ENCODE measurements around the gene TMEM151B. TPM values are rescaled to one million over a fixed set of nuclear protein-coding genes. Genes with fewer than 3 reads are reported as not detected.

Gene TMEM151B
- polyA plus RNA-seq, 2 of the 4 experiments (the other 2 are of a cell fraction), result 0.01 TPM; not detected in 1

DNA sequence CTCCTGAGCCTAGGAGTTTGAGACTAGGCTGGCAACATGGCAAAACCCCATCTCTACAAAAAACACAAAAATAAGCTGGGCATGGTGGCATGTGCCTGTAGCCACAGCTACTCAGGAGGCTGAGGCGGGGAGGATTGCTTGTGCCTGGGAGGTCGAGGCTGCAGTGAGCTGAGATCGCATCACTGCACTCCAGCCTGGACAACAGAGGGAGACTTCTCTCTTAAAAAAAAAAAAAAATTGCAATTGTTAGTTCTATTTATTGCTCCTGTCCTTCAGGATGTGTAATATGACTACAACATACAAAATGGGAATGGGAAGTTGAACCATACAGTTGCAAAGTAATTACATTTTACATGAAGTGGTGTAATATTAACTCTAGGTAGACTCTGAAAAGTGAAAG is 51.0 kb downstream of the TMEM151B start:
- ChIA-PET POLR2A (no interaction called here), CTCF (interaction anchor here (0.8 to 1.5 kb wide), 3 partner anchors 8 to 55 kb away, joined by 3 to 4 read pairs (median 3); partner anchors contain the start of gene AARS2)
- FAIRE-seq (no peak), DNase-seq (ENCODE audit: low read depth in 1 of 2, low spot score in 1 of 2) (no peak), ATAC-seq (no peak)
- Histone ChIP-seq H3K4me3 (no peak overlapping the region), H3K4me1 (no peaks in the 10 kb centered on the region), H3K27ac (no peak overlapping the region), H3K4me2 (no peak overlapping the region), H3K9me3 (no peaks in the 10 kb centered on the region)
- WGBS (ENCODE audit: missing lambda C conversion rate), result 34% methylated on average over 3 of the region's 3 CpGs
- TF ChIP-seq, protein P1, sequence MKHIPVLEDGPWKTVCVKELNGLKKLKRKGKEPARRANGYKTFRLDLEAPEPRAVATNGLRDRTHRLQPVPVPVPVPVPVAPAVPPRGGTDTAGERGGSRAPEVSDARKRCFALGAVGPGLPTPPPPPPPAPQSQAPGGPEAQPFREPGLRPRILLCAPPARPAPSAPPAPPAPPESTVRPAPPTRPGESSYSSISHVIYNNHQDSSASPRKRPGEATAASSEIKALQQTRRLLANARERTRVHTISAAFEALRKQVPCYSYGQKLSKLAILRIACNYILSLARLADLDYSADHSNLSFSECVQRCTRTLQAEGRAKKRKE (CRISPR knock-in tag; IDR thresholded peaks at IDR 0.05; ENCODE audit: low read depth), result no peak
- TF ChIP-seq MYC (IDR thresholded peaks at IDR 0.05; ENCODE audit: borderline replicate concordance, low read length), result no peak
- TF ChIP-seq, protein P2, sequence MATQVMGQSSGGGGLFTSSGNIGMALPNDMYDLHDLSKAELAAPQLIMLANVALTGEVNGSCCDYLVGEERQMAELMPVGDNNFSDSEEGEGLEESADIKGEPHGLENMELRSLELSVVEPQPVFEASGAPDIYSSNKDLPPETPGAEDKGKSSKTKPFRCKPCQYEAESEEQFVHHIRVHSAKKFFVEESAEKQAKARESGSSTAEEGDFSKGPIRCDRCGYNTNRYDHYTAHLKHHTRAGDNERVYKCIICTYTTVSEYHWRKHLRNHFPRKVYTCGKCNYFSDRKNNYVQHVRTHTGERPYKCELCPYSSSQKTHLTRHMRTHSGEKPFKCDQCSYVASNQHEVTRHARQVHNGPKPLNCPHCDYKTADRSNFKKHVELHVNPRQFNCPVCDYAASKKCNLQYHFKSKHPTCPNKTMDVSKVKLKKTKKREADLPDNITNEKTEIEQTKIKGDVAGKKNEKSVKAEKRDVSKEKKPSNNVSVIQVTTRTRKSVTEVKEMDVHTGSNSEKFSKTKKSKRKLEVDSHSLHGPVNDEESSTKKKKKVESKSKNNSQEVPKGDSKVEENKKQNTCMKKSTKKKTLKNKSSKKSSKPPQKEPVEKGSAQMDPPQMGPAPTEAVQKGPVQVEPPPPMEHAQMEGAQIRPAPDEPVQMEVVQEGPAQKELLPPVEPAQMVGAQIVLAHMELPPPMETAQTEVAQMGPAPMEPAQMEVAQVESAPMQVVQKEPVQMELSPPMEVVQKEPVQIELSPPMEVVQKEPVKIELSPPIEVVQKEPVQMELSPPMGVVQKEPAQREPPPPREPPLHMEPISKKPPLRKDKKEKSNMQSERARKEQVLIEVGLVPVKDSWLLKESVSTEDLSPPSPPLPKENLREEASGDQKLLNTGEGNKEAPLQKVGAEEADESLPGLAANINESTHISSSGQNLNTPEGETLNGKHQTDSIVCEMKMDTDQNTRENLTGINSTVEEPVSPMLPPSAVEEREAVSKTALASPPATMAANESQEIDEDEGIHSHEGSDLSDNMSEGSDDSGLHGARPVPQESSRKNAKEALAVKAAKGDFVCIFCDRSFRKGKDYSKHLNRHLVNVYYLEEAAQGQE (IDR thresholded peaks at IDR 0.05), result no peak
- TF ChIP-seq FOSL2 (IDR thresholded peaks at IDR 0.05), result no peak
- TF ChIP-seq FOSL2 (CRISPR knock-in tag; IDR thresholded peaks at IDR 0.05), result no peak
- TF ChIP-seq GATA3 (IDR thresholded peaks at IDR 0.05; ENCODE audit: borderline replicate concordance), result no peak
- no peak for TF ChIP-seq HOXB5 (CRISPR knock-in tag; IDR thresholded peaks at IDR 0.05)
- no peak for TF ChIP-seq ESRRA (IDR thresholded peaks at IDR 0.05; ENCODE audit: borderline replicate concordance, low read length)
- no peak for TF ChIP-seq ZFP36 (IDR thresholded peaks at IDR 0.05; ENCODE audit: borderline replicate concordance, partially characterized antibody)
- TF ChIP-seq RARB (CRISPR knock-in tag; IDR thresholded peaks at IDR 0.05), result no peak

DNA sequence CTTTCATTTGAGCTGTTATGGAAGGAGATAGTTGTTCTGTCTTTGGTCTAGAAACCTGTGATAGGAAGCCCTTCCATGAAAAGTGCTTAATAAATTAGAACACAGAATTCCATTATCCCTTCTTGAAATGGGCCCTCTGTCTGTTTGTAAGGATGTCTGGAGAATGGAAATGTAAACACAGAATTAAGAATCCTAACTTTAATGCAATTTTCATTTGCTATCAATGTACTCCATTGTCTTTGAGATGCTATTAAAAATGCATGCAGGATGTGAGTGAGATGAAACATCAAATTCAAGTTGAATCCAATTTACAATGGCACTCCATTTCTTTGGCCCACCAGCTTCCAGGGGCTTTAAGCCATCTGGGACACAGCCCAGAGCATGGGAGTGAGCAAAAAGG is 56.8 kb downstream of the TMEM151B start:
- H3K27ac ChIP-seq, result no peak overlapping the region
- H3K9me3 ChIP-seq, result no peaks in the 10 kb centered on the region
- ChIA-PET POLR2A (no interaction called here), CTCF (interaction anchor here (1.2 to 5.1 kb wide), 2 partner anchors 11 to 59 kb away, joined by 4 to 38 read pairs; no protein-coding TSS in a partner anchor)
- TF ChIP-seq MYC (IDR thresholded peaks at IDR 0.05; ENCODE audit: borderline replicate concordance, low read length), result no peak
- TF ChIP-seq NPAS2 (CRISPR knock-in tag; IDR thresholded peaks at IDR 0.05; ENCODE audit: borderline replicate concordance), result no peak
- TF ChIP-seq, protein P3, sequence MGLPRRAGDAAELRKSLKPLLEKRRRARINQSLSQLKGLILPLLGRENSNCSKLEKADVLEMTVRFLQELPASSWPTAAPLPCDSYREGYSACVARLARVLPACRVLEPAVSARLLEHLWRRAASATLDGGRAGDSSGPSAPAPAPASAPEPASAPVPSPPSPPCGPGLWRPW (IDR thresholded peaks at IDR 0.05), result no peak
- TF ChIP-seq, protein P4, sequence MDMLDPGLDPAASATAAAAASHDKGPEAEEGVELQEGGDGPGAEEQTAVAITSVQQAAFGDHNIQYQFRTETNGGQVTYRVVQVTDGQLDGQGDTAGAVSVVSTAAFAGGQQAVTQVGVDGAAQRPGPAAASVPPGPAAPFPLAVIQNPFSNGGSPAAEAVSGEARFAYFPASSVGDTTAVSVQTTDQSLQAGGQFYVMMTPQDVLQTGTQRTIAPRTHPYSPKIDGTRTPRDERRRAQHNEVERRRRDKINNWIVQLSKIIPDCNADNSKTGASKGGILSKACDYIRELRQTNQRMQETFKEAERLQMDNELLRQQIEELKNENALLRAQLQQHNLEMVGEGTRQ (IDR thresholded peaks at IDR 0.05), result no peak
- TF ChIP-seq, protein P5, sequence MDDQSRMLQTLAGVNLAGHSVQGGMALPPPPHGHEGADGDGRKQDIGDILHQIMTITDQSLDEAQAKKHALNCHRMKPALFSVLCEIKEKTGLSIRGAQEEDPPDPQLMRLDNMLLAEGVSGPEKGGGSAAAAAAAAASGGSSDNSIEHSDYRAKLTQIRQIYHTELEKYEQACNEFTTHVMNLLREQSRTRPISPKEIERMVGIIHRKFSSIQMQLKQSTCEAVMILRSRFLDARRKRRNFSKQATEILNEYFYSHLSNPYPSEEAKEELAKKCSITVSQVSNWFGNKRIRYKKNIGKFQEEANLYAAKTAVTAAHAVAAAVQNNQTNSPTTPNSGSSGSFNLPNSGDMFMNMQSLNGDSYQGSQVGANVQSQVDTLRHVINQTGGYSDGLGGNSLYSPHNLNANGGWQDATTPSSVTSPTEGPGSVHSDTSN (IDR thresholded peaks at IDR 0.05), result no peak
- TF ChIP-seq, protein P6, sequence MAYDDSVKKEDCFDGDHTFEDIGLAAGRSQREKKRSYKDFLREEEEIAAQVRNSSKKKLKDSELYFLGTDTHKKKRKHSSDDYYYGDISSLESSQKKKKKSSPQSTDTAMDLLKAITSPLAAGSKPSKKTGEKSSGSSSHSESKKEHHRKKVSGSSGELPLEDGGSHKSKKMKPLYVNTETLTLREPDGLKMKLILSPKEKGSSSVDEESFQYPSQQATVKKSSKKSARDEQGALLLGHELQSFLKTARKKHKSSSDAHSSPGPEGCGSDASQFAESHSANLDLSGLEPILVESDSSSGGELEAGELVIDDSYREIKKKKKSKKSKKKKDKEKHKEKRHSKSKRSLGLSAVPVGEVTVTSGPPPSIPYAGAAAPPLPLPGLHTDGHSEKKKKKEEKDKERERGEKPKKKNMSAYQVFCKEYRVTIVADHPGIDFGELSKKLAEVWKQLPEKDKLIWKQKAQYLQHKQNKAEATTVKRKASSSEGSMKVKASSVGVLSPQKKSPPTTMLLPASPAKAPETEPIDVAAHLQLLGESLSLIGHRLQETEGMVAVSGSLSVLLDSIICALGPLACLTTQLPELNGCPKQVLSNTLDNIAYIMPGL (CRISPR knock-in tag; IDR thresholded peaks at IDR 0.05; ENCODE audit: borderline replicate concordance), result no peak
- no peak for TF ChIP-seq KDM5A (IDR thresholded peaks at IDR 0.05)
- TF ChIP-seq RNF2 (IDR thresholded peaks at IDR 0.05; ENCODE audit: borderline replicate concordance, low read depth), result no peak
- TF ChIP-seq RARB (CRISPR knock-in tag; IDR thresholded peaks at IDR 0.05), result no peak
- ATAC-seq, result no peak
- FAIRE-seq, result no peak
- no peak overlapping the region for H3K4me3 ChIP-seq
- no peaks in the 10 kb centered on the region for H3K4me1 ChIP-seq
- H3K4me2 ChIP-seq, result no peak overlapping the region
- DNase-seq (ENCODE audit: low read depth in 1 of 2, low spot score in 1 of 2), result no peak
